Fibroblast of pulmonary artery (primary cell): ENCODE results near the gene CH25H.
"Not testable (repeated sequence)": the region's sequence is repeated elsewhere in the genome, so short reads cannot be mapped to it uniquely, and the experiment has no call there.

Experiments used
- DNase-seq: peaks from one replicate; pipeline ENCODE4 v3.0.0-alpha.2; 2010; ENCODE audit warnings: low read depth
- H3K4me3 ChIP-seq: replicated peaks from 2 replicates; pipeline ENCODE4 v1.5.1; 2011; ENCODE audit warnings: low read depth, mild to moderate bottlenecking, control low read depth, low read length, moderate library complexity
- TF ChIP-seq, protein P1 (sequence below): IDR thresholded peaks from 2 replicates; pipeline ENCODE4 v1.5.1; 2011; ENCODE audit warnings: mild to moderate bottlenecking, control low read depth, low read length, inconsistent platforms; ENCODE audit errors: missing control alignments

CH25H gene

GRCh38 chr10:89201345-89202032, 5.6 kb downstream of the CH25H start:
- no peak for DNase-seq
- no peak overlapping the region for H3K4me3 ChIP-seq

GRCh38 chr10:89197473-89197872, 9.6 kb downstream of the CH25H start:
- no peak overlapping the region for H3K4me3 ChIP-seq
- no peak for DNase-seq
- TF ChIP-seq, protein P1, sequence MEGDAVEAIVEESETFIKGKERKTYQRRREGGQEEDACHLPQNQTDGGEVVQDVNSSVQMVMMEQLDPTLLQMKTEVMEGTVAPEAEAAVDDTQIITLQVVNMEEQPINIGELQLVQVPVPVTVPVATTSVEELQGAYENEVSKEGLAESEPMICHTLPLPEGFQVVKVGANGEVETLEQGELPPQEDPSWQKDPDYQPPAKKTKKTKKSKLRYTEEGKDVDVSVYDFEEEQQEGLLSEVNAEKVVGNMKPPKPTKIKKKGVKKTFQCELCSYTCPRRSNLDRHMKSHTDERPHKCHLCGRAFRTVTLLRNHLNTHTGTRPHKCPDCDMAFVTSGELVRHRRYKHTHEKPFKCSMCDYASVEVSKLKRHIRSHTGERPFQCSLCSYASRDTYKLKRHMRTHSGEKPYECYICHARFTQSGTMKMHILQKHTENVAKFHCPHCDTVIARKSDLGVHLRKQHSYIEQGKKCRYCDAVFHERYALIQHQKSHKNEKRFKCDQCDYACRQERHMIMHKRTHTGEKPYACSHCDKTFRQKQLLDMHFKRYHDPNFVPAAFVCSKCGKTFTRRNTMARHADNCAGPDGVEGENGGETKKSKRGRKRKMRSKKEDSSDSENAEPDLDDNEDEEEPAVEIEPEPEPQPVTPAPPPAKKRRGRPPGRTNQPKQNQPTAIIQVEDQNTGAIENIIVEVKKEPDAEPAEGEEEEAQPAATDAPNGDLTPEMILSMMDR = no peak

More at GRCh38 chr10:89201345-89202032, 5.6 kb downstream of the CH25H start:
- TF ChIP-seq, protein P1 = no peak

DNA sequence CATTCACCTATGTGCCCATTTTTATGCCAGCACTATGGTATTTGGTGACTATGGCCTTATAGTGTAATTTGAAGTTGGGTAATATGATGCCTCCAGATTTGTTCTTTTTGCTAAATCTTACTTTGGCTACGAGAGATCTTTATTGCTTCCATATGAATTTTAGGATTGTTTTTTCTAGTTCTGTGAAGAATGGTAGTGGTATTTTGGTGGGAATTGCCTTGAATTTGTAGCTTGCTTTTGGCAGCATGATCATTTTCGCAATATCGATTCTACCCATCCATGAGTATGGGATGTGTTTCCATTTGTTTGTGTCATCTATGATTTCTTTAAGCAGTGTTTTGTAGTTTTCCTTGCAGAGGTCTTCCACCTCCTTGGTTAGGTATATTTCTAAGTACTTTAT, 15.8 kb downstream of the CH25H start:
- DNase-seq, H3K4me3 ChIP-seq: not testable (repeated sequence)

- no peak for DNase-seq
- H3K4me3 ChIP-seq = no peak overlapping the region
- TF ChIP-seq, protein P1 = no peak
These were observed 17.8 kb downstream of the CH25H start for GRCh38 chr10:89189211-89189734.

DNA sequence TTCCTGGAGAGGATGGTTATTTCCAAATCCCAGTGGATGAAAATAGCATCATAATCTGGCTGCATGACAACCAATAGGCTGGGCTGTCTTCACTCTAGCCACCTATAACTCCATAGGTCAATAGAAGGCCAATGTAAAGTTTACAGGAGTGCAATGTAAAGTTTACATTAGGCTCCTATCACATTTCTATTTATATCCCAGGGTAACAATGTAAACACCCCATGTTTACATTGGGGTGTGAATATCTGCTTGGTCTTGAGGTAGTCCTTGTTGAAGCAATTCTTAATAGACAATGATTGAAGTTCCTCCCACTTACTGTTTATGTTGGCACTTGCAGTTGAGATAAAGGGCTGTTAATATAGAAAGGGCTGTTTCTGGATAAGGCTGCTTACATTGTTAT, 21.5 kb downstream of the CH25H start:
- no peak overlapping the region for H3K4me3 ChIP-seq
- DNase-seq = no peak
- TF ChIP-seq, protein P1 = no peak

GRCh38 chr10:89184638-89185037, 22.5 kb downstream of the CH25H start:
- no peak overlapping the region for H3K4me3 ChIP-seq
- DNase-seq = no peak
- TF ChIP-seq, protein P1 = no peak

DNA sequence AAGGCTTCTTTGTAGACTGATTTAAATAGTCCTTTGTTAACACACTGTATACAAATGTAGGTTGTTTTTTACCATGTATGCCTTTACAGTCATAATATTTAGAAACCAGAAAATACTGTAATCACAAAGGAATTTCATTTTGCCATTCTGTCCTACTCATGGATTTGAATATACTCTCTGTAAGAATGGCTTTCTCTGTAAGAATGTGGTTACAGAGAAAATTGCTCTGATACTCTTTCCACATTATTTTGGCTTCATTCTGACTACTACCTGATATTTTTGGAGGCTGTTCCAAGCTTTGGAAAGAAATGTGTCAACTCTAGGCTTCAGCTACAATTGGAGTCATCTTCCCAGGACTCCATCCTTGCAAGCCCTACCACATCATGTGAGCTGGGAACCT, 23.5 kb downstream of the CH25H start:
- DNase-seq = no peak
- H3K4me3 ChIP-seq = no peak overlapping the region
- TF ChIP-seq, protein P1 = no peak
